GM19324 (cell line): ENCODE measurements around the gene ACBD4.

Experiments
- ATAC-seq: cut with Tn5 transposase; IDR thresholded peaks from one replicate; pipeline ENCODE4 v1.9.1; 2021; ENCODE audit warnings: mild to moderate bottlenecking, moderate library complexity; ENCODE audit not compliant: unreplicated experiment, low FRiP score

ACBD4 gene

DNA sequence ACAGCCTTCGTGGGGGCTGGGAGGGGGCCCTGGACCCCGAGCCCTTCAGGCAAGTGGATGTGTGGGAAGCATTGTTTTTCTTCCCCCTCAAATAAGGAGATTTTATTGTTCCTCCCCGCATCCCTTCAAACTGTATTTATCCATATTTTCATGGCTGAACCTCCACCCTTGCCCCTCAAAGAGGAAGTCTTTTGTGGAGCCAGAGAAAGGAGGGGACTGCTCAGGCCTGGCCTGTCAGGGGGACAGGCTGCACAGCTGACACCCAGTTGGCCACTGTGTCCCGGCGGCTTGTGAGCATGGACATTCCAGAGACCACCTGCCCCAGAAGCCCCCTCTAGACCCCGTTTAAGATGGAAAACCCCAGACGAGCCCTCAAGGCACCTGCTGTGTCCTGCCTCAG lies 42.1 kb downstream of the ACBD4 start:
- ATAC-seq: no peak

DNA sequence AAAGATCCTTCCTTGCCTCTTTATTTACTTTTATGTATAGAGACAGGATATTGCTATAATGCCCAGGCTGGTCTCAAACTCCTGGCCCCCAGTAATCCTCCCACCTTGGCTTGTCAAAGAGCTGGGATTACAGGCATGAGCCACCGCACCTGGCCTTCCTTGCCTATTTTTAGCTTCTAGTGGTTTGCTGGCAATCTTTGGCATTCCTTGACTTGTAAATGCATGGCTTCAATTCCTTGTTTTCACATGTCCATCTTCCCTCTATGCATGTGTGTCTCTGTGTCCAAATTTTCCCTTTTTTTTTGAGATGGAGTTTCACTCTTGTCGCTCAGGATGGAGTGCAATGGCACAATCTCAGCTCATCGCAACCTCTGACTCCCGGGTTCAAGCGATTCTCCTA lies 48.7 kb downstream of the ACBD4 start:
- no peak for ATAC-seq

DNA sequence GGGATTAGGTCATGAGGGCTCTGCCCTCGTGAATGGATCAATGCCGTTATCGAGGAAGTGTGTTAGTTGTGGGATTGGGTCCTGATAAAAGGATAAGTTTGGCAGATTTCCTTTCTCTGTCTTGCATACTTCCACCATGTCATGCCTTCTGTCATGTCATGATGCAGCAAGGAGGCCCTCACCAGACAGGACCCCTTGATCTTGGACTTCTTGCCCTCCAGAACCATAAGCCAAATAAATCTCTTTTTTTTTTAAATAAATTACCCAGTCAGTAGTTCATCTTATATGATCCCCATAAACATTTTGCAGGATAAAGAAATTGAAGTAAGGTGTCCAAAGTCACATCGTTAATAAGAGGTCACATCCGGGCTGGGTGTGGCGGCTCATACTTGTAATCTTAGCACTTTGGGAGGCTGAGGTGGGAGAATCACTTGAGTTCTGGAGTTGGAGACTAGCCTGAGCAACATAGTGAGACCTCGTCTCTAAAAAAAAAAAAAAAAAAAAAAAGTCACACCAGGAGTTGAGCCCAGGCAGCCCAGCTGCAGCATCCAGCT lies 51.4 kb downstream of the ACBD4 start:
- ATAC-seq: no peak

- ATAC-seq: no peak
These were observed 53.5 kb downstream of the ACBD4 start for GRCh38 chr17:45189009-45189408.

DNA sequence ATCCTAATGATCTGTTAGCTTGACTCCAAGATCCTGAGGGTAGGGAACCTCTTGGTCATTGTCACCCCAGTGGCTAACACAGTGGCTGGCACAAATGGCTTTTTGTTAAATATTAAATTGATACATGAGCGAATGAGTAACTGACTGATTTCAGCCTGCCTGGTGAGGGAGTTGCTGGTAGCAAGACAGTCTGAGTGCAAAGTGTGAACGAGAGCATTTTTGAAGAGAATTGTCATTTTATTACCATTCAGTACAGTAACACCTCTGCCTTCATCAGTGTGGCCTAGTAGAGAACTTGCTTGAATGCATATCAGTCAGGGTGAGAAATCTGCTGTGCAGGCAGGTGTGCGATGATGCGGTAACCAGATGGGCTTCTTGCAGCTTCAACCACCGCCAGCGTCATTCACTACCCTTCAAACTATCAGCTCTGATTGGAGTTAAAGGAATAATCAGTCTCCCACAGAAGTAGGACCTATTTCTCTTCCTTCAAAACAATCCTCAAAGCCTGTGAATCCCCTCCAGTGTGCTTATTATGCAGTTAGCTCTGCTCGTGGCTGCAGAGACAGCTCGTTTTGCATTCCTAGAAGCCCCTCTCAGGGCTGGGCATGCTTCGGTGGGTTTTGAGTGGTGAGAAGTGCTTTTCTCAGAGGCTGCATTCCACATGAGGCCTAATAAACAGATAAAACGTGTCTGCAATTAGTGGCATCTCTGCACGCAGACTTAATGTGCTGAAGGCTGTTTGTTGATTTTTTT lies 55.2 kb downstream of the ACBD4 start:
- ATAC-seq: no peak
